Adrenal gland (tissue), 19 donors: ENCODE data around the gene TMEM253. TPM values are rescaled to one million over a fixed set of nuclear protein-coding genes. Genes with fewer than 3 reads are reported as not detected.

Experiments
- DNase-seq, 7 donors: peaks; one replicate each; pipeline ENCODE4 v3.0.0-alpha.2; 2019 to 2020
- H3K27ac ChIP-seq, 5 donors: fragments of 200-600 bp; sonication (generic) in 4 of 5; 1 replicate in 3 of 5; 2 replicates in 2 of 5; pipeline versions ENCODE4 v1.5.1 to v1.8.0; 2016 to 2020; ENCODE audit warnings: mild to moderate bottlenecking in 1 of 5
- H3K27me3 ChIP-seq: fragments of 200-600 bp; 2 replicates; pipeline ENCODE4 v1.8.0; 2021
- H3K36me3 ChIP-seq, 2 donors: fragments of 200-600 bp; replicated peaks in 1 of 2; 1 replicate in 1 of 2; 2 replicates in 1 of 2; pipeline versions ENCODE4 v1.5.1 to v1.8.0; 2018 to 2022
- H3K4me1 ChIP-seq, 2 donors: fragments of 200-600 bp; replicated peaks in 1 of 2; 1 replicate in 1 of 2; 2 replicates in 1 of 2; pipeline versions ENCODE4 v1.5.1 to v1.8.0; 2018 to 2021
- H3K4me3 ChIP-seq, 4 donors: fragments of 200-600 bp; sonication (generic) in 3 of 4; one replicate each; pipeline ENCODE4 v1.5.1; 2016 to 2018
- H3K9me3 ChIP-seq, 3 donors: fragments of 200-600 bp; sonication (generic) in 1 of 3; replicated peaks in 1 of 3; 1 replicate in 2 of 3; 2 replicates in 1 of 3; pipeline versions ENCODE4 v1.5.1 to v1.8.0; 2016 to 2021
- POLR2A ChIP-seq, 2 donors: fragments of 450-650 bp; IDR thresholded peaks; one replicate each; pipeline ENCODE4 v1.6.1; 2017; ENCODE audit warnings: antibody characterized with exemption in 2 of 2, mild to moderate bottlenecking in 2 of 2, moderate library complexity in 1 of 2
- whole genome bisulfite sequencing, 4 donors: extraction: QIAGEN DNeasy Blood & Tissue Kit in 2 of 4; methylation state at CpG; one replicate each; pipeline versions ENCODE4 v1.1.5 to v1.1.7; 2013 to 2017; 5-methylcytosine and 5-hydroxymethylcytosine counted together
- intact Hi-C, 2 donors: fragments of 100-400 bp; cut with DNase I; formaldehyde crosslinking; loops; one replicate each; pipeline versions ENCODE4 v1.14.1 to v1.15.0; 2022 to 2023
- long read RNA-seq, 10 donors: library from polyadenylated mRNA in 3 of 10; unstranded in 2 of 10; stranded (forward) in 1 of 10; transcript quantifications; one replicate each; pipeline ENCODE4 v2.0.0 and lab custom pipeline, GENCODE V29; 2021 to 2026
- polyA plus RNA-seq, 3 donors: library from polyadenylated mRNA; stranded (reverse); fragments of 200-250 nt in 2 of 3; fragments of 350-450 nt in 1 of 3; fragmentation: Illumina TruSeq in 1 of 3; extraction: RNeasy Lipid Tissue Mini Kit (QIAGEN cat#74804) in 1 of 3; gene quantifications; one replicate each; pipeline ENCODE4 v1.2.3, GENCODE V29; 2013 to 2014
- total RNA-seq, 9 donors: library from RNA; depleted of rRNA in 4 of 9; stranded (reverse); fragments of >200 nt in 4 of 9; fragments of 120-200 nt in 1 of 9; fragmentation: NEBNext Ultra II Directional in 1 of 9; extraction: Animal tissue kit (Norgen Biotek cat#: 25700) in 1 of 9; gene quantifications; one replicate each; pipeline versions ENCODE4 v1.1.0 to v1.2.4, GENCODE V29; 2013 to 2023
- TF ChIP-seq, protein P1 (sequence below), 6 experiments: fragments of 450-650 bp in 4 of 6; fragments of 200-600 bp in 2 of 6; sonication (generic) in 1 of 6; IDR thresholded peaks; 1 replicate in 5 of 6; 2 replicates in 1 of 6; pipeline versions ENCODE4 v1.5.1 to v1.8.0; 2016 to 2021; ENCODE audit warnings: antibody characterized with exemption in 6 of 6, mild to moderate bottlenecking in 2 of 6, moderate library complexity in 1 of 6
- donor health status: healthy with polysubstance abuse.
- donor health status: Bipolar disorder and iron deficiency.
- donor health status: DM: yes; HTN: yes; CAD: no.
- donor health status: DM: no; HTN: no; CAD: no.
- donor health status: DM: no; HTN: no; CAD: no.
- donor health status: DM: yes; HTN: yes; CAD: no.

Gene TMEM253
- total RNA-seq, result 1 to 10 TPM in 6 of 9 donors, under 1 TPM in 2, not detected in 1; 0.55 to 3.9 (median 1.2) TPM
- 1 to 10 TPM; 2.6 to 8.8 (median 8.0) TPM for polyA plus RNA-seq
- long read RNA-seq, donor 1, result 0 reads
- long read RNA-seq, donor 2, result 0 reads
- long read RNA-seq, donor 3, result 0 reads
- long read RNA-seq, donor 4, result 0 reads
- long read RNA-seq, donor 5, partial matches to known transcripts, result 0 of 5 reads
- long read RNA-seq, donor 5, other reads (novel, unspliced or antisense), result 5 of 5 reads
- long read RNA-seq, donor 6, partial matches to known transcripts, result 1 of 2 reads
- long read RNA-seq, donor 6, other reads (novel, unspliced or antisense), result 1 of 2 reads
- long read RNA-seq, donor 7, result 0 reads
- long read RNA-seq, donor 8, result 0 reads
- long read RNA-seq, donor 9, result 0 reads
- long read RNA-seq, donor 10, result 0 reads

- peak within 1 kb of the TSS in 3 of 5 donors; percentile 88 to 95 (median 91) for H3K27ac ChIP-seq
Measured at GRCh38 chr14:21100931-21101330, at the start of gene TMEM253. TMEM253 (plus strand) TSS chr14:21101066; CDS start chr14:21101344, 278 bp downstream.

GRCh38 chr14:21053184-21054122, 47.4 kb upstream of the TMEM253 start:
- no peak overlapping the region for H3K4me3 ChIP-seq
- intact Hi-C loops, result no loop called here
- 89 to 91% (median 89%) methylated on average over 20 of the region's 20 CpGs for WGBS, 4 donors
- H3K4me1 ChIP-seq, result peaks cover 11 to 21% of the 10 kb centered on the region in 2 donors
- DNase-seq, result no peak
- no peaks in the 10 kb centered on the region for H3K9me3 ChIP-seq
- TF ChIP-seq, protein P1, sequence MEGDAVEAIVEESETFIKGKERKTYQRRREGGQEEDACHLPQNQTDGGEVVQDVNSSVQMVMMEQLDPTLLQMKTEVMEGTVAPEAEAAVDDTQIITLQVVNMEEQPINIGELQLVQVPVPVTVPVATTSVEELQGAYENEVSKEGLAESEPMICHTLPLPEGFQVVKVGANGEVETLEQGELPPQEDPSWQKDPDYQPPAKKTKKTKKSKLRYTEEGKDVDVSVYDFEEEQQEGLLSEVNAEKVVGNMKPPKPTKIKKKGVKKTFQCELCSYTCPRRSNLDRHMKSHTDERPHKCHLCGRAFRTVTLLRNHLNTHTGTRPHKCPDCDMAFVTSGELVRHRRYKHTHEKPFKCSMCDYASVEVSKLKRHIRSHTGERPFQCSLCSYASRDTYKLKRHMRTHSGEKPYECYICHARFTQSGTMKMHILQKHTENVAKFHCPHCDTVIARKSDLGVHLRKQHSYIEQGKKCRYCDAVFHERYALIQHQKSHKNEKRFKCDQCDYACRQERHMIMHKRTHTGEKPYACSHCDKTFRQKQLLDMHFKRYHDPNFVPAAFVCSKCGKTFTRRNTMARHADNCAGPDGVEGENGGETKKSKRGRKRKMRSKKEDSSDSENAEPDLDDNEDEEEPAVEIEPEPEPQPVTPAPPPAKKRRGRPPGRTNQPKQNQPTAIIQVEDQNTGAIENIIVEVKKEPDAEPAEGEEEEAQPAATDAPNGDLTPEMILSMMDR (IDR thresholded peaks at IDR 0.05), result no peak
- no peak for TF ChIP-seq POLR2A (IDR thresholded peaks at IDR 0.05)
- no peaks in the 10 kb centered on the region for H3K27me3 ChIP-seq
- no peak overlapping the region for H3K27ac ChIP-seq
- no peaks in the 10 kb centered on the region for H3K36me3 ChIP-seq

More at GRCh38 chr14:21100931-21101330, at the start of gene TMEM253:
- no peaks in the 10 kb centered on the region for H3K27me3 ChIP-seq
- H3K36me3 ChIP-seq, result no peaks in the 10 kb centered on the region
- no peak for DNase-seq
- intact Hi-C loops, result no loop called here
- peaks cover 38 to 47% of the 10 kb centered on the region in 2 donors for H3K4me1 ChIP-seq
- H3K9me3 ChIP-seq, result no peaks in the 10 kb centered on the region
- WGBS, 4 donors, result 88 to 94% (median 92%) methylated on average over 5 of the region's 5 CpGs
- H3K4me3 ChIP-seq, result no peak within 1 kb of the TSS
- no peak for TF ChIP-seq POLR2A (IDR thresholded peaks at IDR 0.05)
- TF ChIP-seq, protein P1 (IDR thresholded peaks at IDR 0.05), result no peak

GRCh38 chr14:21054123-21054767, 46.6 kb upstream of the TMEM253 start:
- intact Hi-C loops, result no loop called here
- Histone ChIP-seq H3K27ac (no peak overlapping the region), H3K4me3 (no peak overlapping the region), H3K27me3 (no peaks in the 10 kb centered on the region), H3K36me3 (no peaks in the 10 kb centered on the region), H3K4me1 (peaks cover 3 to 13% of the 10 kb centered on the region in 2 donors), H3K9me3 (no peaks in the 10 kb centered on the region)
- no peak for TF ChIP-seq POLR2A (IDR thresholded peaks at IDR 0.05)
- TF ChIP-seq, protein P1 (IDR thresholded peaks at IDR 0.05), result no peak
- DNase-seq, result no peak
- WGBS, 4 donors, result 61 to 72% (median 63%) methylated on average over 3 of the region's 3 CpGs

GRCh38 chr14:21054768-21055145, 46.1 kb upstream of the TMEM253 start:
- intact Hi-C loops, result no loop called here
- Histone ChIP-seq H3K27ac (no peak overlapping the region), H3K27me3 (no peaks in the 10 kb centered on the region), H3K4me3 (no peak overlapping the region), H3K4me1 (peaks cover 0 to 8% of the 10 kb centered on the region in 2 donors), H3K36me3 (no peaks in the 10 kb centered on the region), H3K9me3 (no peaks in the 10 kb centered on the region)
- 75 to 94% (median 86%) methylated on average over 4 of the region's 4 CpGs for WGBS, 4 donors
- TF ChIP-seq POLR2A (IDR thresholded peaks at IDR 0.05), result no peak
- no peak for DNase-seq
